Measurements from ENCODE around the gene MYCN.

GRCh38 chr2:15941481-15941850 is 1.1 kb downstream of the MYCN start:
- TF ChIP-seq CTCF (IDR thresholded peaks at IDR 0.05) (no peak), POLR2AphosphoS5 (IDR thresholded peaks at IDR 0.05) (no peak), POLR2A (IDR thresholded peaks at IDR 0.05) (no peak), EP300 (IDR thresholded peaks at IDR 0.05) (no peak)
